Measurements from ENCODE around the gene NRSN2.
A peak's percentile ranks its signal among the peaks of the same experiment; 100 is the strongest.

NRSN2 gene

DNA sequence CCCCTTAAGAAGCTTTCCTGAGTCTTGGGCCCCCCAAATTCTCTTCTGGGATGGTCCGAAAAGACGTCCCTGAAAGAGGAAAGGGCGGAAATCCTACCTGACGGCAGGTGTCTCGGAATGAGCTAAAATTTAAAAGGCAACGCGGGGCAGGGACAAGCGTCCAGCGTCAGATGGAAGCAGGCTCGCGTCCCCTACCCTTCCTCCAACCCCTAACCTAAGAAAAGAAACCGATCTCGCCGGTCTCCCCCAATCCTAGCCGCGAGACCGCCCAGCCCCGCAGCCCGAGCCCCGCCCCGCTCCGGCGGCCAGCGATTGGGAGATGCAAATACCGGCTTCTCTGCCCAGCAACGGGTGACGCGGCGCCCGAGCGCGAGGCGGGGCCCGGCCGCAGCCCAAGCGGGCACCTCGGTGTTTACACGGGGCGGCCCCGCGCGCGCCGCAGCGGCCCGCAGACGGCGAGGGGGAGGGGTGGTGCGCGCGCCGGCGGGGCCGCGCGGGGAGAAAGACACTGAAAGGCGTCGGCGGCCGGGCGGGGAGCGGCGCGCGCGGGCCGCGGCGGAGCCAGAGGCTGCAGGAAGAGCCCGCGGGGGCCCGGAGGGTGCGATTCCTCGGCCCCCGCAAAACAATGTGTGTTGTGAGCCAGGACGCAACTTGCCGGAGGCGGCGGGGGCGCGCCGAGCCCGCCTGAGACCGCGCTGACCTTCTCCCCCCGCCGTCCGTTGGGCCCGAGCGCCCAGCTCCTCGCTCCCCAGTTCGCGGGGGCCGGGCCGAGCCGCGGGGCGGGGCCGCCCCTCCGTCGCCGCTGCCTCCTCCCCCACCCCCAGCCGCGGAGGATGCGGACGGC, 21.6 kb upstream of the NRSN2 start, which contains the start of gene SOX12:
Gene SOX12, plus strand, starts transcription at position 508 of the 844 bp plus-strand sequence. CDS start 373 bp downstream, outside the sequence.
- Histone ChIP-seq H3K27me3 (ENCODE audit: control insufficient read depth in 1 of 2, insufficient read depth in 2 of 2, low read length in 2 of 2) (no peaks in the 10 kb centered on the region), H3K4me1 (ENCODE audit: control insufficient read depth in 1 of 2, insufficient read depth in 2 of 2, low read length in 2 of 2) (peaks cover 7 to 23% of the 10 kb centered on the region in 2 donors), H3K4me3 (ENCODE audit: low read depth in 1 of 2, low read length in 2 of 2) (peak within 1 kb of the TSS; percentile 88 to 98), H3K27ac (ENCODE audit: low read depth, low read length) (peak within 1 kb of the TSS; percentile 89), H3K9ac (ENCODE audit: low read depth in 1 of 2, low read length in 2 of 2) (peak within 1 kb of the TSS; percentile 92 to 93), H3K36me3 (ENCODE audit: control insufficient read depth in 1 of 2, insufficient read depth in 2 of 2, low read length in 2 of 2) (no peaks in the 10 kb centered on the region), H3K9me3 (ENCODE audit: control insufficient read depth in 1 of 2, low read length in 2 of 2) (no peaks in the 10 kb centered on the region)

- Histone ChIP-seq H3K27me3 (ENCODE audit: control insufficient read depth in 1 of 2, insufficient read depth in 2 of 2, low read length in 2 of 2) (no peaks in the 10 kb centered on the region), H3K4me3 (ENCODE audit: low read depth in 1 of 2, low read length in 2 of 2) (peak overlapping the region; percentile 66 to 74), H3K36me3 (ENCODE audit: control insufficient read depth in 1 of 2, insufficient read depth in 2 of 2, low read length in 2 of 2) (no peaks in the 10 kb centered on the region), H3K9me3 (ENCODE audit: control insufficient read depth in 1 of 2, low read length in 2 of 2) (no peaks in the 10 kb centered on the region), H3K27ac (ENCODE audit: low read depth, low read length) (peak overlapping the region; percentile 64), H3K4me1 (ENCODE audit: control insufficient read depth in 1 of 2, insufficient read depth in 2 of 2, low read length in 2 of 2) (peaks cover 7 to 24% of the 10 kb centered on the region in 2 donors), H3K9ac (ENCODE audit: low read depth in 1 of 2, low read length in 2 of 2) (peak overlapping the region; percentile 18 to 49)
Measured at GRCh38 chr20:325889-326644, 20.8 kb upstream of the NRSN2 start.

DNA sequence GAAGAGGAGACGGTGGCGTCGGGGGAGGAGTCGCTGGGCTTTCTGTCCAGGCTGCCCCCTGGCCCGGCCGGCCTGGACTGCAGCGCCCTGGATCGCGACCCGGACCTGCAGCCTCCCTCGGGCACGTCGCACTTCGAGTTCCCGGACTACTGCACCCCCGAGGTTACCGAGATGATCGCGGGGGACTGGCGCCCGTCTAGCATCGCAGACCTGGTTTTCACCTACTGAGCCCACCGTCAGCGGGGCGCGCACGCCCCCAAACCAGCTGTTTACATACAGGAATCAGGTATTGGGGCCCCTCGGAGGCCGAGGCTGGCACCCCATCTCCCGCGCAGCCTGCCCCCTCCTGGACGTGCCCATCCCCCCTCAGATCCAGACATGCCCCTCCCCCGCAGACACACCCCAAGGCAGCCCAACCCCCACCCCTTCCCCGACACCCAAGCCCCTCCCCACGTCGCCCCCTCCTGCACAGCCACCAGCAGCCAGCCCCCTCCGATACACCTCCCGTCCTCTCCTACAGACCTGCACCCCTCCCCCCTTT, 20.2 kb upstream of the NRSN2 start:
- peak overlapping the region; percentile 18 to 49 for H3K9ac ChIP-seq (ENCODE audit: low read depth in 1 of 2, low read length in 2 of 2)
- no peaks in the 10 kb centered on the region for H3K27me3 ChIP-seq (ENCODE audit: control insufficient read depth in 1 of 2, insufficient read depth in 2 of 2, low read length in 2 of 2)
- H3K4me1 ChIP-seq (ENCODE audit: control insufficient read depth in 1 of 2, insufficient read depth in 2 of 2, low read length in 2 of 2), result peaks cover 7 to 24% of the 10 kb centered on the region in 2 donors

GRCh38 chr20:327186-328026, 19.5 kb upstream of the NRSN2 start:
- no peak overlapping the region for H3K27ac ChIP-seq (ENCODE audit: low read depth, low read length)
- peak overlapping the region; percentile 65 to 66 for H3K4me3 ChIP-seq (ENCODE audit: low read depth in 1 of 2, low read length in 2 of 2)
- H3K4me1 ChIP-seq (ENCODE audit: control insufficient read depth in 1 of 2, insufficient read depth in 2 of 2, low read length in 2 of 2), result peaks cover 7 to 24% of the 10 kb centered on the region in 2 donors

More for the DNA sequence above, 20.2 kb upstream of the NRSN2 start:
- Histone ChIP-seq H3K4me3 (ENCODE audit: low read depth in 1 of 2, low read length in 2 of 2) (peak overlapping the region; percentile 65 to 66), H3K36me3 (ENCODE audit: control insufficient read depth in 1 of 2, insufficient read depth in 2 of 2, low read length in 2 of 2) (no peaks in the 10 kb centered on the region), H3K9me3 (ENCODE audit: control insufficient read depth in 1 of 2, low read length in 2 of 2) (no peaks in the 10 kb centered on the region), H3K27ac (ENCODE audit: low read depth, low read length) (peak overlapping the region; percentile 7)

GRCh38 chr20:328027-328974, 18.6 kb upstream of the NRSN2 start:
- H3K27ac ChIP-seq (ENCODE audit: low read depth, low read length), result no peak overlapping the region
- H3K9me3 ChIP-seq (ENCODE audit: control insufficient read depth in 1 of 2, low read length in 2 of 2), result no peaks in the 10 kb centered on the region
- peak overlapping the region; percentile 65 to 66 for H3K4me3 ChIP-seq (ENCODE audit: low read depth in 1 of 2, low read length in 2 of 2)
- H3K27me3 ChIP-seq (ENCODE audit: control insufficient read depth in 1 of 2, insufficient read depth in 2 of 2, low read length in 2 of 2), result no peaks in the 10 kb centered on the region
- H3K9ac ChIP-seq (ENCODE audit: low read depth in 1 of 2, low read length in 2 of 2), result peak overlapping the region in 1 of 2 donors; percentile 20
- peaks cover 7 to 24% of the 10 kb centered on the region in 2 donors for H3K4me1 ChIP-seq (ENCODE audit: control insufficient read depth in 1 of 2, insufficient read depth in 2 of 2, low read length in 2 of 2)
- no peaks in the 10 kb centered on the region for H3K36me3 ChIP-seq (ENCODE audit: control insufficient read depth in 1 of 2, insufficient read depth in 2 of 2, low read length in 2 of 2)

More at GRCh38 chr20:327186-328026, 19.5 kb upstream of the NRSN2 start:
- H3K36me3 ChIP-seq (ENCODE audit: control insufficient read depth in 1 of 2, insufficient read depth in 2 of 2, low read length in 2 of 2), result no peaks in the 10 kb centered on the region
- no peaks in the 10 kb centered on the region for H3K27me3 ChIP-seq (ENCODE audit: control insufficient read depth in 1 of 2, insufficient read depth in 2 of 2, low read length in 2 of 2)
- H3K9me3 ChIP-seq (ENCODE audit: control insufficient read depth in 1 of 2, low read length in 2 of 2), result no peaks in the 10 kb centered on the region
- H3K9ac ChIP-seq (ENCODE audit: low read depth in 1 of 2, low read length in 2 of 2), result peak overlapping the region; percentile 20 to 54

DNA sequence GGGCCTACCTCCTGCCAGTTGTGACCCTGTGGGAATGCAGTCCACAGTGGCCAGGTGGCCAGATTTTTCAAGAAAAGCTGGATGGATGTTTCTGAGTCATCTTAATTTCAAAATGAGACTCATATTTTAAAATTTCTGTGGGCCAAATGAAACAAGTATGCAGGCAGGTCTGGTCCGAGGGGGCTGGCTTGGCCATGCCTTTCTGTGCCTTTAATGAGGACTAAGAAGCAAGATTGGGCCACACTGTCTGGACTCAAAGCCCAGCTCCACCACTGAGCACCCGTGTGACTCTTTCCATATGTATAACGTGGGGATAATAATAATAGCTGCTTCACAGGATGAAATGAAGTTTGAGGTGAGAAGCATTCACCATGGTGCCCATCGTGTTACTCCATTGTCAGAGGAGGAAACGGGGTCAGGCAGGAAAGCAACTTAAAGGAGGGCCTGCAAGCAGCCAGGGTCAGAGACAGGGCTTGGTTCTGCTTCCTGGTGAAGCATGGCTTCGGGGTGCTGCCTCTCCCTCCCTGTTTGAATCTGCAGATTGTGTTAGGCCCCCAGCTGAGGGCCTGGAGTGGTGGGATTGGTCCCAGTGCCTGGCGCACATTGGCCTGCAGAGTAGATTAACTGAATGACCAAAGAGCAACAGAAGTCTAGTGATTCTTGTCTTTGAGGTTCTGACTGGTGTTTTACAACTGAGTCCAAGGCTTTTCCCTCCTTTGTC, 17.8 kb upstream of the NRSN2 start:
- Histone ChIP-seq H3K9me3 (ENCODE audit: control insufficient read depth in 1 of 2, low read length in 2 of 2) (no peaks in the 10 kb centered on the region), H3K4me1 (ENCODE audit: control insufficient read depth in 1 of 2, insufficient read depth in 2 of 2, low read length in 2 of 2) (peaks cover 7 to 24% of the 10 kb centered on the region in 2 donors), H3K36me3 (ENCODE audit: control insufficient read depth in 1 of 2, insufficient read depth in 2 of 2, low read length in 2 of 2) (no peaks in the 10 kb centered on the region), H3K4me3 (ENCODE audit: low read depth in 1 of 2, low read length in 2 of 2) (no peak overlapping the region), H3K27ac (ENCODE audit: low read depth, low read length) (no peak overlapping the region), H3K9ac (ENCODE audit: low read depth in 1 of 2, low read length in 2 of 2) (no peak overlapping the region), H3K27me3 (ENCODE audit: control insufficient read depth in 1 of 2, insufficient read depth in 2 of 2, low read length in 2 of 2) (no peaks in the 10 kb centered on the region)

DNA sequence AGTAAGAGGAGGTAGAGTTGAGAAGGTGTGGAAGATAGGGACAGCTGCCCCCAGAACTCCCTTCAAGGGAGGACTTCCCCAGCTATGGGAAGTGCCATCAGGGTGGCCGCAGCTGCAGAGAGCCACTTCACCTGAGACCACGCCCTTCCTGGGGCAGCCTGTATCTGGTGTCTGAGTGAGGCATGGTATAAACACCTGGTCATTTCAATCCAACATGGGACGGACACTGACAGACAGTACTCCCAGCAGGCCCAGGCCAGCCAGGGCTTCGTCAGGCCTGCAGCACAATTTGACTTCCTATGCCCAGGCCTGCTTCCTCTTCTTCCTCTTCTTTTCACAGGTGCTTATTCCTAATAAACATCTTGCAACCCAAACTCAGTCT, 17.1 kb upstream of the NRSN2 start:
- Histone ChIP-seq H3K27me3 (ENCODE audit: control insufficient read depth in 1 of 2, insufficient read depth in 2 of 2, low read length in 2 of 2) (no peaks in the 10 kb centered on the region), H3K36me3 (ENCODE audit: control insufficient read depth in 1 of 2, insufficient read depth in 2 of 2, low read length in 2 of 2) (no peaks in the 10 kb centered on the region), H3K9ac (ENCODE audit: low read depth in 1 of 2, low read length in 2 of 2) (no peak overlapping the region), H3K4me1 (ENCODE audit: control insufficient read depth in 1 of 2, insufficient read depth in 2 of 2, low read length in 2 of 2) (peaks cover 7 to 17% of the 10 kb centered on the region in 2 donors), H3K27ac (ENCODE audit: low read depth, low read length) (no peak overlapping the region), H3K9me3 (ENCODE audit: control insufficient read depth in 1 of 2, low read length in 2 of 2) (no peaks in the 10 kb centered on the region), H3K4me3 (ENCODE audit: low read depth in 1 of 2, low read length in 2 of 2) (no peak overlapping the region)

GRCh38 chr20:330233-331149, 16.4 kb upstream of the NRSN2 start:
- no peaks in the 10 kb centered on the region for H3K27me3 ChIP-seq (ENCODE audit: control insufficient read depth in 1 of 2, insufficient read depth in 2 of 2, low read length in 2 of 2)
- H3K9ac ChIP-seq (ENCODE audit: low read depth in 1 of 2, low read length in 2 of 2), result no peak overlapping the region
- no peak overlapping the region for H3K4me3 ChIP-seq (ENCODE audit: low read depth in 1 of 2, low read length in 2 of 2)
- H3K36me3 ChIP-seq (ENCODE audit: control insufficient read depth in 1 of 2, insufficient read depth in 2 of 2, low read length in 2 of 2), result no peaks in the 10 kb centered on the region
- H3K27ac ChIP-seq (ENCODE audit: low read depth, low read length), result no peak overlapping the region
- H3K4me1 ChIP-seq (ENCODE audit: control insufficient read depth in 1 of 2, insufficient read depth in 2 of 2, low read length in 2 of 2), result peaks cover 7 to 15% of the 10 kb centered on the region in 2 donors
- H3K9me3 ChIP-seq (ENCODE audit: control insufficient read depth in 1 of 2, low read length in 2 of 2), result no peaks in the 10 kb centered on the region

Measured in duodenal mucosa (tissue), 2 donors.